GM12878 (cell line): ENCODE measurements around the gene EHMT2.

Source experiments
- ASH2L ChIP-seq: fragments of 300-600, 200-600 bp; sonication (generic); IDR thresholded peaks from 2 replicates; pipeline ENCODE4 v1.6.1; 2017; ENCODE audit warnings: low read depth, mild to moderate bottlenecking, borderline replicate concordance
- EGR1 ChIP-seq, 2 experiments: IDR thresholded peaks; 1 replicate in 1 of 2; 2 replicates in 1 of 2; pipeline ENCODE4 v1.6.1; 2011 to 2012; ENCODE audit warnings: low read depth in 2 of 2, low read length in 2 of 2, borderline replicate concordance in 1 of 2, mild to moderate bottlenecking in 1 of 2, moderate library complexity in 1 of 2
- EP300 ChIP-seq, 2 experiments: fragments of 150-350 bp in 1 of 2; IDR thresholded peaks; 2 replicates each; pipeline ENCODE4 v1.6.1; 2011 to 2012; ENCODE audit warnings: low read depth in 2 of 2, low read length in 2 of 2, borderline replicate concordance in 1 of 2, improper control_type of control experiment in 1 of 2, inconsistent platforms in 1 of 2; ENCODE audit not compliant: control insufficient read depth in 1 of 2
- ZZZ3 ChIP-seq: IDR thresholded peaks from 2 replicates; pipeline ENCODE4 v1.6.1; 2011; ENCODE audit warnings: low read depth; ENCODE audit not compliant: control insufficient read depth, insufficient read length
- TF ChIP-seq, protein P1 (sequence below): fragments of 450-650 bp; formaldehyde crosslinking; IDR thresholded peaks from 2 replicates; pipeline ENCODE4 v1.4.0; 2022; ENCODE audit warnings: mild to moderate bottlenecking, moderate library complexity
- TF ChIP-seq, protein P2 (sequence below): fragments of 450-650 bp; IDR thresholded peaks from 2 replicates; pipeline ENCODE4 v1.6.1; 2017; ENCODE audit warnings: mild to moderate bottlenecking, moderate library complexity
- TF ChIP-seq, protein P3 (sequence below), 3 experiments: IDR thresholded peaks in 2 of 3; conservative IDR thresholded peaks in 1 of 3; 2 replicates each; pipeline ENCODE4 v1.5.1; 2011; ENCODE audit warnings: low read depth in 3 of 3, low read length in 3 of 3, mild to moderate bottlenecking in 3 of 3, control low read depth in 2 of 3, moderate library complexity in 2 of 3, inconsistent platforms in 1 of 3, mixed read lengths in 1 of 3; ENCODE audit not compliant: control insufficient read depth in 2 of 3, insufficient read depth in 1 of 3; ENCODE audit errors: extremely low read depth in 1 of 3

DNA sequence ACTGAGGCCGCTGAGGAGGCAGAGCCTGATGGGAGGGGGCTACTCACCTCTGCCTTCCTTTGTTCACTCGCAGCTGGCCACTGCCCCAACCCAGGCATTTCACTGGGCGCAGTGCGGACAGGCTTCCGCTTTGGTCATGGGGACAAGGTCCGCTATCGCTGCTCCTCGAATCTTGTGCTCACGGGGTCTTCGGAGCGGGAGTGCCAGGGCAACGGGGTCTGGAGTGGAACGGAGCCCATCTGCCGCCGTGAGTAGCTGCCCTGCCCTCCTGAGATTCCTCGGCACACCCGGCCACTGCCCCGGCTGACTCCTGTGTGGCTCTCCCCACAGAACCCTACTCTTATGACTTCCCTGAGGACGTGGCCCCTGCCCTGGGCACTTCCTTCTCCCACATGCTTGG lies 36.0 kb upstream of the EHMT2 start:
- TF ChIP-seq, protein P1, sequence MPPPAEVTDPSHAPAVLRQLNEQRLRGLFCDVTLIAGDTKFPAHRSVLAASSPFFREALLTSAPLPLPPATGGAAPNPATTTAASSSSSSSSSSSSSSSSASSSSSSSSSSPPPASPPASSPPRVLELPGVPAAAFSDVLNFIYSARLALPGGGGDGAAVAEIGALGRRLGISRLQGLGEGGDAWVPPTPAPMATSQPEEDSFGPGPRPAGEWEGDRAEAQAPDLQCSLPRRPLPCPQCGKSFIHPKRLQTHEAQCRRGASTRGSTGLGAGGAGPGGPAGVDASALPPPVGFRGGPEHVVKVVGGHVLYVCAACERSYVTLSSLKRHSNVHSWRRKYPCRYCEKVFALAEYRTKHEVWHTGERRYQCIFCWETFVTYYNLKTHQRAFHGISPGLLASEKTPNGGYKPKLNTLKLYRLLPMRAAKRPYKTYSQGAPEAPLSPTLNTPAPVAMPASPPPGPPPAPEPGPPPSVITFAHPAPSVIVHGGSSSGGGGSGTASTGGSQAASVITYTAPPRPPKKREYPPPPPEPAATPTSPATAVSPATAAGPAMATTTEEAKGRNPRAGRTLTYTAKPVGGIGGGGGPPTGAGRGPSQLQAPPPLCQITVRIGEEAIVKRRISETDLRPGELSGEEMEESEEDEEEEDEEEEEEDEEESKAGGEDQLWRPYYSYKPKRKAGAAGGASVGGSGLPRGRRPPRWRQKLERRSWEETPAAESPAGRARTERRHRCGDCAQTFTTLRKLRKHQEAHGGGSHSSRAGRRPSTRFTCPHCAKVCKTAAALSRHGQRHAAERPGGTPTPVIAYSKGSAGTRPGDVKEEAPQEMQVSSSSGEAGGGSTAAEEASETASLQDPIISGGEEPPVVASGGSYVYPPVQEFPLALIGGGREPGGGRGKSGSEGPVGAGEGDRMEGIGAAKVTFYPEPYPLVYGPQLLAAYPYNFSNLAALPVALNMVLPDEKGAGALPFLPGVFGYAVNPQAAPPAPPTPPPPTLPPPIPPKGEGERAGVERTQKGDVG (CRISPR knock-in tag): no peak
- TF ChIP-seq EP300 (IDR thresholded peaks at IDR 0.05; ENCODE audit: borderline replicate concordance in 1 of 2, control insufficient read depth in 1 of 2, low read depth in 2 of 2, low read length in 2 of 2) (no peak), ZZZ3 (no peak), ASH2L (no peak), EGR1 (IDR thresholded peaks at IDR 0.05; ENCODE audit: borderline replicate concordance in 1 of 2, low read depth in 2 of 2, low read length in 2 of 2) (no peak)
- TF ChIP-seq, protein P2, sequence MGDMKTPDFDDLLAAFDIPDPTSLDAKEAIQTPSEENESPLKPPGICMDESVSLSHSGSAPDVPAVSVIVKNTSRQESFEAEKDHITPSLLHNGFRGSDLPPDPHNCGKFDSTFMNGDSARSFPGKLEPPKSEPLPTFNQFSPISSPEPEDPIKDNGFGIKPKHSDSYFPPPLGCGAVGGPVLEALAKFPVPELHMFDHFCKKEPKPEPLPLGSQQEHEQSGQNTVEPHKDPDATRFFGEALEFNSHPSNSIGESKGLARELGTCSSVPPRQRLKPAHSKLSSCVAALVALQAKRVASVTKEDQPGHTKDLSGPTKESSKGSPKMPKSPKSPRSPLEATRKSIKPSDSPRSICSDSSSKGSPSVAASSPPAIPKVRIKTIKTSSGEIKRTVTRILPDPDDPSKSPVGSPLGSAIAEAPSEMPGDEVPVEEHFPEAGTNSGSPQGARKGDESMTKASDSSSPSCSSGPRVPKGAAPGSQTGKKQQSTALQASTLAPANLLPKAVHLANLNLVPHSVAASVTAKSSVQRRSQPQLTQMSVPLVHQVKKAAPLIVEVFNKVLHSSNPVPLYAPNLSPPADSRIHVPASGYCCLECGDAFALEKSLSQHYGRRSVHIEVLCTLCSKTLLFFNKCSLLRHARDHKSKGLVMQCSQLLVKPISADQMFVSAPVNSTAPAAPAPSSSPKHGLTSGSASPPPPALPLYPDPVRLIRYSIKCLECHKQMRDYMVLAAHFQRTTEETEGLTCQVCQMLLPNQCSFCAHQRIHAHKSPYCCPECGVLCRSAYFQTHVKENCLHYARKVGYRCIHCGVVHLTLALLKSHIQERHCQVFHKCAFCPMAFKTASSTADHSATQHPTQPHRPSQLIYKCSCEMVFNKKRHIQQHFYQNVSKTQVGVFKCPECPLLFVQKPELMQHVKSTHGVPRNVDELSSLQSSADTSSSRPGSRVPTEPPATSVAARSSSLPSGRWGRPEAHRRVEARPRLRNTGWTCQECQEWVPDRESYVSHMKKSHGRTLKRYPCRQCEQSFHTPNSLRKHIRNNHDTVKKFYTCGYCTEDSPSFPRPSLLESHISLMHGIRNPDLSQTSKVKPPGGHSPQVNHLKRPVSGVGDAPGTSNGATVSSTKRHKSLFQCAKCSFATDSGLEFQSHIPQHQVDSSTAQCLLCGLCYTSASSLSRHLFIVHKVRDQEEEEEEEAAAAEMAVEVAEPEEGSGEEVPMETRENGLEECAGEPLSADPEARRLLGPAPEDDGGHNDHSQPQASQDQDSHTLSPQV: no peak
- TF ChIP-seq, protein P3, sequence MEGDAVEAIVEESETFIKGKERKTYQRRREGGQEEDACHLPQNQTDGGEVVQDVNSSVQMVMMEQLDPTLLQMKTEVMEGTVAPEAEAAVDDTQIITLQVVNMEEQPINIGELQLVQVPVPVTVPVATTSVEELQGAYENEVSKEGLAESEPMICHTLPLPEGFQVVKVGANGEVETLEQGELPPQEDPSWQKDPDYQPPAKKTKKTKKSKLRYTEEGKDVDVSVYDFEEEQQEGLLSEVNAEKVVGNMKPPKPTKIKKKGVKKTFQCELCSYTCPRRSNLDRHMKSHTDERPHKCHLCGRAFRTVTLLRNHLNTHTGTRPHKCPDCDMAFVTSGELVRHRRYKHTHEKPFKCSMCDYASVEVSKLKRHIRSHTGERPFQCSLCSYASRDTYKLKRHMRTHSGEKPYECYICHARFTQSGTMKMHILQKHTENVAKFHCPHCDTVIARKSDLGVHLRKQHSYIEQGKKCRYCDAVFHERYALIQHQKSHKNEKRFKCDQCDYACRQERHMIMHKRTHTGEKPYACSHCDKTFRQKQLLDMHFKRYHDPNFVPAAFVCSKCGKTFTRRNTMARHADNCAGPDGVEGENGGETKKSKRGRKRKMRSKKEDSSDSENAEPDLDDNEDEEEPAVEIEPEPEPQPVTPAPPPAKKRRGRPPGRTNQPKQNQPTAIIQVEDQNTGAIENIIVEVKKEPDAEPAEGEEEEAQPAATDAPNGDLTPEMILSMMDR (IDR thresholded peaks at IDR 0.05 in 2 of 3, conservative IDR thresholded peaks at IDR 0.05 in 1 of 3; ENCODE audit: control insufficient read depth in 2 of 3, extremely low read depth in 1 of 3, insufficient read depth in 1 of 3, low read depth in 3 of 3, low read length in 3 of 3): no peak
